BJ (cell line): ENCODE measurements around the gene GLDC. TPM values are rescaled to one million over a fixed set of nuclear protein-coding genes. Genes with fewer than 3 reads are reported as not detected.

Experiments
- CTCF ChIA-PET: fragments of 350-600 bp; formaldehyde crosslinking; extraction: SDS; loops from one replicate; lab custom pipeline; 2021; ENCODE audit warnings: antibody characterized with exemption, inconsistent platforms; lab: Yijun Ruan, JAX
- POLR2A ChIA-PET: fragments of 300-600 bp; sonication (Branson Sonifier 250); formaldehyde crosslinking; extraction: SDS; loops from one replicate; lab custom pipeline; 2021; ENCODE audit warnings: antibody characterized with exemption; lab: Charles Lee
- DNase-seq: peaks from one replicate; pipeline ENCODE4 v3.0.0-alpha.2; 2011; ENCODE audit warnings: low read depth
- H3K27me3 ChIP-seq: 2 replicates; pipeline ENCODE4 v1.6.0; 2011; ENCODE audit warnings: low read length; ENCODE audit not compliant: control insufficient read depth, insufficient read depth
- H3K36me3 ChIP-seq: 2 replicates; pipeline ENCODE4 v1.5.1; 2011; ENCODE audit warnings: low read length; ENCODE audit not compliant: control insufficient read depth, insufficient read depth
- H3K4me3 ChIP-seq: 2 replicates; pipeline ENCODE4 v1.5.1; 2011; ENCODE audit warnings: low read depth, mild to moderate bottlenecking, control low read depth, low read length
- CTCF ChIP-seq: IDR thresholded peaks from 2 replicates; pipeline ENCODE4 v1.5.1; 2011; ENCODE audit warnings: low read depth, mild to moderate bottlenecking, control low read depth, inconsistent platforms, low read length, moderate library complexity; ENCODE audit not compliant: insufficient read depth
- polyA plus RNA-seq: library from polyadenylated mRNA; depleted of rRNA; stranded (reverse); fragments of >200 nt; gene quantifications from 2 replicates; pipeline ENCODE4 v1.2.3, GENCODE V29; 2011

The GLDC gene
- polyA plus RNA-seq, 1 experiment = 0.28 TPM

- TF ChIP-seq CTCF = no peak
- DNase-seq = no peak
- Histone ChIP-seq H3K4me3 (no peak overlapping the region), H3K36me3 (no peaks in the 10 kb centered on the region), H3K27me3 (0 out of 2 replicates have a peak, but pooled peaks cover 5% of the 10 kb centered on the region)
- CTCF ChIA-PET = no interaction called here
- POLR2A ChIA-PET = no interaction called here
Measured at GRCh38 chr9:6620353-6620752, 25.2 kb downstream of the GLDC start.

DNA sequence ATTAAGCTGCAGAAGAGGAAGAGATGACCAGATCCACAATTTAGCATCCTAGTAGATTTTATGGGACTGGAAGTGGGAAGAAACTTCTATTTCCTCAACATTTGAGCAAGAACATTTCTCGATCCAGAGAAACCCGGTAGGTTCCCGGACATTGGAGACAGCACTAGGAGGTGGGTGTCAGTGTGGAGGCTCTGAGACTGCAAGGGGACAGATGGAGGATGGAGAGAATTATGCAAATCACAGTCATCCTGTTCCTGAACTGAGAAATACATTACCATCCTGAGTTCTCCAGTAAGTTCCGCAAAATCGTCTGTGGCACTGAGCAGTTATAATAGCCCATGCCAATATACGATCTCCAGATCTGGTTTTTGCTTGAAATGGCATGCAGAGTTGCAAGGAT, 25.6 kb downstream of the GLDC start:
- no peak overlapping the region for H3K4me3 ChIP-seq
- DNase-seq = no peak
- no peak for TF ChIP-seq CTCF
- H3K36me3 ChIP-seq = no peaks in the 10 kb centered on the region
- ChIA-PET CTCF (interaction anchor here (0.9 kb wide), 1 partner anchor 35 kb away, joined by 3 read pairs; no protein-coding TSS in a partner anchor), POLR2A (no interaction called here)
- 0 out of 2 replicates have a peak, but pooled peaks cover 5% of the 10 kb centered on the region for H3K27me3 ChIP-seq

GRCh38 chr9:6616951-6617602, 28.5 kb downstream of the GLDC start:
- 0 out of 2 replicates have a peak, but pooled peaks cover 5% of the 10 kb centered on the region for H3K27me3 ChIP-seq
- H3K4me3 ChIP-seq = no peak overlapping the region
- ChIA-PET CTCF (no interaction called here), POLR2A (no interaction called here)
- no peak for TF ChIP-seq CTCF
- DNase-seq = no peak
- no peaks in the 10 kb centered on the region for H3K36me3 ChIP-seq

DNA sequence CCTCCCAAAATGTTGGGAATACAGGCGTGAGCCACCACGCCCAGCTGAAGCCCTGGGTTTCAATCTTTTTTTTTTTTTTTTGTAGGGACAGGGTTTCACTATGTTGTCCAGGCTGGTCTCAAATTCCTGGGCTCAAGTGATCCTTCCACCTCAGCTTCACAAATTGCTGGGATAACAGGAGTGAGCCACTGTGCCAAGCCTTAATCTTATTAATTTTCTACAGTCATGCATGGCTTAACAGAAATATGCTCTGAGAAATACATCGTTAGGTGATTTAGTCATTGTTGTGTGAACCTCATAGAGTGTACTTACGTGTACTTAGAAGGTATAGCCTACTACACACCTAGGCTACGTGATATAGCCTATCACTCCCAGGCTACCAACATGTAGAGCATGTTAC, 31.0 kb downstream of the GLDC start:
- Histone ChIP-seq H3K27me3 (0 out of 2 replicates have a peak, but pooled peaks cover 5% of the 10 kb centered on the region), H3K36me3 (no peaks in the 10 kb centered on the region), H3K4me3 (no peak overlapping the region)
- DNase-seq = no peak
- CTCF ChIA-PET = no interaction called here
- POLR2A ChIA-PET = no interaction called here
- TF ChIP-seq CTCF = no peak

- Histone ChIP-seq H3K4me3 (no peak overlapping the region), H3K36me3 (no peaks in the 10 kb centered on the region), H3K27me3 (no peaks in the 10 kb centered on the region)
- DNase-seq = no peak
- no peak for TF ChIP-seq CTCF
- ChIA-PET CTCF (no interaction called here), POLR2A (no interaction called here)
Measured at GRCh38 chr9:6611865-6612264, 33.7 kb downstream of the GLDC start.
